22Rv1 (cell line): ENCODE measurements around the gene MBOAT7.
"Not testable (repeated sequence)": the region's sequence is repeated elsewhere in the genome, so short reads cannot be mapped to it uniquely, and the experiment has no call there.

Experiments used
- H3K27ac ChIP-seq: fragments of 450-650 bp; 2 replicates; pipeline ENCODE4 v1.5.1; 2017
- ZFX ChIP-seq: fragments of 450-650 bp; IDR thresholded peaks from 2 replicates; pipeline ENCODE4 v1.6.1; 2017; ENCODE audit warnings: antibody characterized with exemption, borderline replicate concordance
- TF ChIP-seq, protein P1 (sequence below): fragments of 450-650 bp; IDR thresholded peaks from 2 replicates; pipeline ENCODE4 v1.5.1; 2017; ENCODE audit warnings: mild to moderate bottlenecking

Gene MBOAT7

DNA sequence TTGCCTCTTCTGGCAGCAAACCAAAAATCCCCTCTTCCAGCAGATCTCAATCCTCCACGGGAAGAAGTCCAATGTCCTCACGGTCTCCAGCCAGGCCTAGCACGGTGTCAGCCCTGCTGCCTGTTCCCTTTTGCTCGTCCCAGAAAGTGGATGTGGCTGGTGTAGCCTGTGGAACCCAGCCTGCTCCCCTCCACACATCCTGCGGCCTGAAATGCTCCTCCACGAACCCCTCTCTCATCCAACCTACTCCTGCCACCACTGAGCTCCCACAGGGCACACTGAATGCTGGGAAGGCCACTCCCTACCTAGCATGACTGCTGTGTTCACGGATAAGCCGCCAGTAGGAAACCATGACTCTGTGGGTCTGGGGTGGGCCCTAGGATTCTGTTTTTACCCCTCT, 3.0 kb downstream of the MBOAT7 start:
- H3K27ac ChIP-seq = no peak overlapping the region
- TF ChIP-seq, protein P1, sequence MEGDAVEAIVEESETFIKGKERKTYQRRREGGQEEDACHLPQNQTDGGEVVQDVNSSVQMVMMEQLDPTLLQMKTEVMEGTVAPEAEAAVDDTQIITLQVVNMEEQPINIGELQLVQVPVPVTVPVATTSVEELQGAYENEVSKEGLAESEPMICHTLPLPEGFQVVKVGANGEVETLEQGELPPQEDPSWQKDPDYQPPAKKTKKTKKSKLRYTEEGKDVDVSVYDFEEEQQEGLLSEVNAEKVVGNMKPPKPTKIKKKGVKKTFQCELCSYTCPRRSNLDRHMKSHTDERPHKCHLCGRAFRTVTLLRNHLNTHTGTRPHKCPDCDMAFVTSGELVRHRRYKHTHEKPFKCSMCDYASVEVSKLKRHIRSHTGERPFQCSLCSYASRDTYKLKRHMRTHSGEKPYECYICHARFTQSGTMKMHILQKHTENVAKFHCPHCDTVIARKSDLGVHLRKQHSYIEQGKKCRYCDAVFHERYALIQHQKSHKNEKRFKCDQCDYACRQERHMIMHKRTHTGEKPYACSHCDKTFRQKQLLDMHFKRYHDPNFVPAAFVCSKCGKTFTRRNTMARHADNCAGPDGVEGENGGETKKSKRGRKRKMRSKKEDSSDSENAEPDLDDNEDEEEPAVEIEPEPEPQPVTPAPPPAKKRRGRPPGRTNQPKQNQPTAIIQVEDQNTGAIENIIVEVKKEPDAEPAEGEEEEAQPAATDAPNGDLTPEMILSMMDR = no peak
- no peak for TF ChIP-seq ZFX

DNA sequence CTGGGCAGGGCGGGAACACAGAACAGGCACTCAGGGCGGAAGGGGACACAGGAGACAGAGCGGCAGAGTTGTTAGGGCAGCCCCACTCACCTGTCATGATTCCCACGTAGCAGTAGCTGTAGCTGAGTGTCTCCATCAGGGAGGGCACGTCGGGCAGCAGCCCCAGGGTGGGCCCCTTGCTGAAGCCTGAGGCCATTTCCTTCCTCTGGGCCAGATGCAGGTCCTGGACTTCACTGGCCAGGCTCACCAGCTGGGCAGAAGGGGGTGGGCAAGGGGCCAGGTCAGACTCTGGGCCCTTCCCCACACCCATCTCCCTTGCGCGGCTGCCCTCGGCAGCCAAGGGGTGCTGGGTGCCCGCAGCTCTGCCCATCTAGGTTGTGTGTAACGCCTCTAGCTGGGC, 5.9 kb downstream of the MBOAT7 start:
- TF ChIP-seq ZFX = no peak
- TF ChIP-seq, protein P1 = no peak
- no peak overlapping the region for H3K27ac ChIP-seq

DNA sequence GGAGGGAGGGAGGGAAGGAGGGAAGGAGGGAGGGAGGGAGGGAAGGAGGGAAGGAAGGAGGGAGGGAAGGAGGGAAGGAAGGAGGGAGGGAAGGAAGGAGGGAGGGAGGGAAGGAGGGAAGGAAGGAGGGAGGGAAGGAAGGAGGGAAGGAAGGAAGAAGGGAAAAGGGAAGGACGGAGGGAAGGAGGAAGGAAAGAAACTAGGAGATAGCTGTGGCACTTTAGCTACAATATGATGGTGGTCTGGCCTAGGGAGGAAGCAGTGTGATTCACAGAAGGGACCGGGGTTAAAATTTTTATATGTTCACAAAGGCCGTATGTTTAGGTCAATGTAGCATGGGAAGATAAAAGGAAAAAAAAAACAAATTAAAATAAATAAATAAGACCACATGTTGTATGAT, 7.5 kb downstream of the MBOAT7 start:
- H3K27ac ChIP-seq = not testable (repeated sequence)

DNA sequence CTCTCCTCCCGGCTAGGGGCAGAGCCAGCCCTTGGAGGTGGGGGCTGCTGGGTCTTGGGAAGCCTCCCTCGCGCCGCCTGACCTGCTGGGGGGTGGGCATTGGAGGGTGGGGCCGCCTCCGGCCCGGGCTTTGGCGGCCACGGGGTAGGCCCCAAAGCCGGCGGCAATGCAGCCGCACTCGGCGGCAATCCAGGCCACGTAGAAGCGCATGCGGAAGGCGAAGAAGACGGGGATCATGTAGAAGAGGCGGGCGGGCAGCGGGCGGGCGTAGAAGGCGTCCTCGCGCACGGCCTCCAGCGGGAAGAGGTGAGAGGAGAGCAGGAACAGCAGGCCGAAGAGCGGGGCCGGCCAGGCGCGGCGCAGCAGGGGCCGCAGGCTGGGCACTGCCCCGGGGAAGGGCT, 8.7 kb downstream of the MBOAT7 start:
- TF ChIP-seq, protein P1 = no peak
- H3K27ac ChIP-seq = no peak overlapping the region

DNA sequence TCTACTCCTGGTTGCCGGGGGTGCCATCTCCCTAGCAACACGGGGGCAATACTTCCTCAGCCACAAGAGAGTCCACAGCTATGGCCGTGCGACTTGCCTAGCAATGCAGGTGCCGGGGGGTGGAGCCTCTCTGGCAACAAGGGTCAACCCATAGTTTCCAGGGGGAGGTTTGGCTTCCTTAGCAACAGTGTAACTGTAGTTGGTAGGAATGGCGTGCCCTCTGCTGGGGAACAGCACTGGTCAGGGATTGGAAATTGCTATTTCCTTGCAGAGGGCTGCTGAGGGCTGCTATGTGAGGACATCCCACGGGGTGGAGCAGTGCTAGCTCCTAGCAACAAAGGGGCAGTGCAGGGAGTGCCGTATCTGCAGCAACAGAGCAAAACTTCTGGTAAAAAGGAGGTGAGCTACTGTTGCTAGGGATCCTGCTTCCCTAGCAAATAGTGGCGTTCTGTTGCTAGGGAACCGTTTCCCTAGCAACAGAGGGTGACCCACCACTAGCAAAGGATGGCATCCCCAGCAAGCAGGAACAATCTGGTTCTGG, 9.4 kb downstream of the MBOAT7 start:
- no peak overlapping the region for H3K27ac ChIP-seq
- TF ChIP-seq ZFX = no peak
- TF ChIP-seq, protein P1 = no peak

DNA sequence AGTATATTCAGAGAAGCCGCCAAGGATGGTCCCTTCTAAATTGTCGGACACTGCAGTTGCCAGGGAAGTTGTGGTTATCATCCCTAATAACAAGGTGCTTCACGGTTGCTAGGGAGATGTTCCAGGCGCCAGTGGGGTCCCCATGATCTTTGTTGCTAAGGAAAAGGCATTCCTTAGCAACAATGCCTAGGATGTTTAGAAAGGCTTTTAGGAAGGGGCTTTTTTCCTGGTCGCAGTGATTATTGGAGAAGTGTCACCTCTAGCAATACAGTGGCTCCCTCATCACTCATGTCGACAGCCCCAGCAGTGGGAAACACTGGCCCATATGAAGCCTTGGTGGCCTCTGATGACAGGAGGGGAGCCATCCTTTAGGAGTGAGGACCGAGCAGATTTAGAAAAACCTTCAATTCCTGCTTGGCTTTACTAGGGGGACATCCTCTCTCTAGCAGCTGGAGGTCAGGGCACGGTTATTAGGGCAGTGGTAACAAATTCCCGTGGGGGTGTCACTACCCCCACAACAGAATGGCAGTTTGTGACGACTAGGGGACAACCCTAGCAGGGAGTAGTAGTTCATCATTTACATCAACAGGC, 10.0 kb downstream of the MBOAT7 start:
- TF ChIP-seq, protein P1 = no peak
- TF ChIP-seq ZFX = no peak
- peak overlapping the region; percentile 26; the same call in 1 of the 2 replicates for H3K27ac ChIP-seq

DNA sequence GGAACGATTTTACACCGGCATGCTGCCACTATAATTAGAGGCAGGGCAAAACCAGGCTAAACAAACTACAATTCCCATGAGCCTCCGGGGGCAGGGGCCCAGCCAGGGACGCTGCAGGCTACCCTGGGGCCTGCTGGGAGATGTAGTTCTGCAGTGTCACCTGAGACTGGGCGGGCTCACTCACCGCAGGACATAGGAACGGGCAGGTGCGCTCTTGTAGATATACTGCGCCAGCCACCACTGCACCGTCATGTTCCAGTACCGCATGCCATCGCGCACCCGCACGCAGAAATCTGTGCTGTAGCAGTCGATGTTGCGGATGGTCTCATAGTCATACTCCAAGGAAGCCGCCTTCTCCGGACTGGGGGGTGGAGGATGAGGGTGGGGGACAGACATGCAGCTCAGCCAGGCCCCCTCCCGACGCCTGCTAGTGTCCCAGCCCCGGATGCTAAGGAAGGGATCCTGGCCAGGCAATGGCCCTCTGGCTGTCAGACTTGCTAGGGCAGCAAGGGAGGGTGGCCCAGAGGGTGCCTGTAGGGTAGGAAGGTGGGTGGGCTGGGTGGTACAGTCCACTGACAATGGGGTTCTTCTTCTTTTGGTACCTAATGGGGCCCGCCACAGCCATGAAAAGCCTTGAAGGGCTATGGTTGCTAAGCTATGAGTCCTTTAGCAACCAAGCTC, 10.7 kb downstream of the MBOAT7 start:
- peak overlapping the region; percentile 26; the same call in 1 of the 2 replicates for H3K27ac ChIP-seq
- TF ChIP-seq ZFX = no peak
- TF ChIP-seq, protein P1 = no peak
